Smooth muscle cell (in vitro differentiated cells): ENCODE results near the gene CEBPG. TPM values are rescaled to one million over a fixed set of nuclear protein-coding genes. Genes with fewer than 3 reads are reported as not detected.

Experiments
- DNase-seq: peaks from one replicate; lab custom pipeline; 2025; ENCODE audit not compliant: unreplicated experiment; lab: John Stamatoyannopoulos, UW
- H2AFZ ChIP-seq: fragments of 200-600 bp; sonication (generic); 2 replicates; pipeline ENCODE4 v1.6.0; 2016; ENCODE audit warnings: antibody characterized with exemption, low read depth, mild to moderate bottlenecking
- H3F3A ChIP-seq: fragments of 200-600 bp; sonication (generic); 2 replicates; pipeline ENCODE4 v1.6.0; 2017; ENCODE audit warnings: antibody characterized with exemption, low read depth
- H3K27ac ChIP-seq: fragments of 200-600 bp; sonication (generic); 2 replicates; pipeline ENCODE4 v1.5.1; 2016; ENCODE audit warnings: low read depth, mild to moderate bottlenecking
- H3K27me3 ChIP-seq: fragments of 200-600 bp; sonication (generic); 2 replicates; pipeline ENCODE4 v1.6.1; 2016; ENCODE audit warnings: low read depth, mild to moderate bottlenecking
- H3K36me3 ChIP-seq: fragments of 200-600 bp; sonication (generic); 2 replicates; pipeline ENCODE4 v1.5.1; 2016; ENCODE audit warnings: low read depth
- H3K4me1 ChIP-seq: fragments of 200-600 bp; sonication (generic); 2 replicates; pipeline ENCODE4 v1.5.1; 2016; ENCODE audit warnings: low read depth
- H3K4me2 ChIP-seq: fragments of 200-600 bp; sonication (generic); 2 replicates; pipeline ENCODE4 v1.6.0; 2016; ENCODE audit warnings: mild to moderate bottlenecking
- H3K4me3 ChIP-seq: fragments of 200-600 bp; sonication (generic); 2 replicates; pipeline ENCODE4 v1.5.1; 2016; ENCODE audit warnings: mild to moderate bottlenecking
- H3K79me2 ChIP-seq: fragments of 200-600 bp; sonication (generic); 2 replicates; pipeline ENCODE4 v1.6.0; 2016; ENCODE audit warnings: low read depth, mild to moderate bottlenecking
- H3K9ac ChIP-seq: fragments of 200-600 bp; sonication (generic); 2 replicates; pipeline ENCODE4 v1.6.0; 2016; ENCODE audit warnings: low read depth
- H3K9me3 ChIP-seq: fragments of 200-600 bp; sonication (generic); replicated peaks from 2 replicates; pipeline ENCODE4 v1.5.1; 2016; ENCODE audit warnings: low read depth
- H4K20me1 ChIP-seq: fragments of 200-600 bp; sonication (generic); 2 replicates; pipeline ENCODE4 v1.6.0; 2016; ENCODE audit warnings: low read depth
- CTCF ChIP-seq: fragments of 200-600 bp; sonication (generic); IDR thresholded peaks from 2 replicates; pipeline ENCODE4 v1.5.1; 2017; ENCODE audit warnings: borderline replicate concordance, mild to moderate bottlenecking, antibody characterized with exemption; ENCODE audit not compliant: insufficient read depth, poor library complexity, severe bottlenecking
- WGBS: methylation state at CpG from one replicate; pipeline ENCODE4 v1.1.7; 2016; ENCODE audit warnings: low lambda C conversion rate; 5-methylcytosine and 5-hydroxymethylcytosine counted together
- polyA plus RNA-seq: library from polyadenylated mRNA; unstranded; fragments of >200 nt; fragmentation: Nextera tagmentation; extraction: Ambion mirVana; gene quantifications from 2 replicates; pipeline ENCODE4 v1.2.1, GENCODE V29; 2016
- total RNA-seq: library from RNA; depleted of rRNA; stranded (reverse); fragments of >200 nt; gene quantifications from 2 replicates; pipeline ENCODE4 v1.2.3, GENCODE V29; 2014

Gene CEBPG
- total and polyA plus RNA-seq, 2 experiments from 2014 or later, result 15.3 to 27.8 TPM

DNA sequence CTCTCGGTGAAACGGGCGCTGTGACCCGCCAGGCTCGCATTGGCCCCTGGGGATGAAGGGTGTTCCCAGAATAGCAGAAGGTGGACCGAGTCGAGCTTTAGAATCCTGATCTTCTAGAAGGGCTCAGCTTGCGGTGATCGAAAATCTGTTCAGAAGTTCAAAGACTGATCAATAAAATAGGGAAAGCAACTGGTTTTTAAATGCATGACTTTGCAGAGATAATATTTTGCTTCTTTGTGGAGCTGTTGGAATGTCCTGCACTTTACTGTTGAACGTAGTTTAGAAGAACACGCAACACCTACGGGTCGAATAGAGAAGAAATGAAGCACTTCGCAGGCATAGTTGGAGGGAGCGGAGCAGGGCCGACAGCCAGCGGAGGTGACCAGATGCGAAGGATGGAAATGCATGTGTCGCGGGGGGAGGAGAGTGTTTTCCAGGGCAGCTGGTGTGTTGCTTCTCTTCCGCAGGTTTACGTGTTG, 766 bp downstream of the CEBPG start:
- no peak overlapping the region for H2AFZ ChIP-seq
- H3K79me2 ChIP-seq, result peaks cover 52% of the 10 kb centered on the region
- H3K4me3 ChIP-seq, result peak overlapping the region; percentile 69
- peak overlapping the region; percentile 86 for H3K9ac ChIP-seq
- no peak for TF ChIP-seq CTCF
- H4K20me1 ChIP-seq, result peaks cover 51% of the 10 kb centered on the region
- DNase-seq, result no peak
- H3K36me3 ChIP-seq, result no peaks in the 10 kb centered on the region
- H3F3A ChIP-seq, result no peaks in the 10 kb centered on the region
- 2% methylated on average over 22 of the region's 22 CpGs for WGBS
- peak overlapping the region; percentile 85 for H3K4me2 ChIP-seq
- H3K4me1 ChIP-seq, result peaks cover 18% of the 10 kb centered on the region
- peak overlapping the region; percentile 98 for H3K27ac ChIP-seq
- no peaks in the 10 kb centered on the region for H3K9me3 ChIP-seq
- H3K27me3 ChIP-seq, result no peaks in the 10 kb centered on the region

- H3K79me2 ChIP-seq, result peaks cover 63% of the 10 kb centered on the region
- H3K9ac ChIP-seq, result peak overlapping the region; percentile 86
- no peaks in the 10 kb centered on the region for H3F3A ChIP-seq
- H3K36me3 ChIP-seq, result no peaks in the 10 kb centered on the region
- peak overlapping the region; percentile 69 for H3K4me3 ChIP-seq
- peak overlapping the region; percentile 85 for H3K4me2 ChIP-seq
- H2AFZ ChIP-seq, result no peak overlapping the region
- DNase-seq, result no peak
- H3K27me3 ChIP-seq, result no peaks in the 10 kb centered on the region
- no peak for TF ChIP-seq CTCF
- WGBS, result 83% methylated on average over 9 of the region's 9 CpGs
- no peaks in the 10 kb centered on the region for H3K9me3 ChIP-seq
- H3K4me1 ChIP-seq, result peaks cover 18% of the 10 kb centered on the region
- H4K20me1 ChIP-seq, result peaks cover 61% of the 10 kb centered on the region
- no peak overlapping the region for H3K27ac ChIP-seq
Observed at GRCh38 chr19:33375156-33375836, 1.8 kb downstream of the CEBPG start.

DNA sequence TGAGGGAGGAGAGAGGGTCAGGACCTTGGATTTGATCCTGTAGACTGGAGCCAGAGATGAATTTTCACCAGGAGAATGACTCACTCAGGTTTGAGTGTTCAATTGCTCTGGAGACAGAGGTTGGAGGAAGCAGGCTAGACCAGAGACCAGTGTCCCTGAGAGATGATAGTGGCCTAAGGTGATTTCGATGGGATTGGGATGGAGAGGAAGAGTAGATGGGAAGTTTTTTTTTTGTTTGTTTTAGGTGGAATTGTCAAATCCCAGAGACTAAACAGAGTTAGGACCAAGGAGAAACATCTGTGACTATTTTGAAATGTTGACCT, 2.3 kb downstream of the CEBPG start:
- H3K4me3 ChIP-seq, result peak overlapping the region; percentile 69
- no peaks in the 10 kb centered on the region for H3K9me3 ChIP-seq
- H2AFZ ChIP-seq, result no peak overlapping the region
- no peaks in the 10 kb centered on the region for H3K27me3 ChIP-seq
- H3K36me3 ChIP-seq, result no peaks in the 10 kb centered on the region
- H3K4me1 ChIP-seq, result peaks cover 18% of the 10 kb centered on the region
- H3F3A ChIP-seq, result no peaks in the 10 kb centered on the region
- 100% methylated on average over 1 of the region's 1 CpG for WGBS
- peak overlapping the region; percentile 63 for H3K27ac ChIP-seq
- no peak for DNase-seq
- H4K20me1 ChIP-seq, result peaks cover 66% of the 10 kb centered on the region
- no peak overlapping the region for H3K9ac ChIP-seq
- H3K4me2 ChIP-seq, result peak overlapping the region; percentile 85
- peaks cover 68% of the 10 kb centered on the region for H3K79me2 ChIP-seq
- no peak for TF ChIP-seq CTCF

DNA sequence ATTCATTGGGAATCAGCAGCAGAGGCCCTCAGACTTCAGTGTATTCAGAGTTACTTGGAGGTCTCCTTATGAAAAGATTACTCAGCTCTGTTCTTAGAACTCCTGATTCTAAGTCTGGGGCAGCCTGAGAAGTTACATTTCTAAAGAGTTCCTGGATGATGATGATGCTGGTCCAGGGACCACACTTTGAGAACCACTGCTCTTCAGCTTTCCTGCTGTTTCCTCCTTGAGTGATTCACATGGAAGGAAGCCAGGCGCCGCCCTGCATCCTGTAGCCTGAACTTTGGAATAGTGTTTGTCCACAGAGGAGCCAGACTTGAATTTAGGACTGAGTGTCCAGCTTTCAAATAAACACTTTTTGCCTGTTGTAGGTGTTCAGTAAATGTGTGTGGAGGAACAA, 2.9 kb downstream of the CEBPG start:
- no peaks in the 10 kb centered on the region for H3K9me3 ChIP-seq
- peaks cover 18% of the 10 kb centered on the region for H3K4me1 ChIP-seq
- WGBS, result 74% methylated on average over 2 of the region's 2 CpGs
- H3K27ac ChIP-seq, result peak overlapping the region; percentile 63
- H3K27me3 ChIP-seq, result no peaks in the 10 kb centered on the region
- H3K4me3 ChIP-seq, result peak overlapping the region; percentile 7
- H3F3A ChIP-seq, result no peaks in the 10 kb centered on the region
- no peak for DNase-seq
- H3K36me3 ChIP-seq, result no peaks in the 10 kb centered on the region
- H2AFZ ChIP-seq, result no peak overlapping the region
- peaks cover 74% of the 10 kb centered on the region for H3K79me2 ChIP-seq
- peaks cover 73% of the 10 kb centered on the region for H4K20me1 ChIP-seq
- TF ChIP-seq CTCF, result no peak
- no peak overlapping the region for H3K9ac ChIP-seq
- H3K4me2 ChIP-seq, result peak overlapping the region; percentile 18
